ENCODE measurements around the gene CDH4.

CDH4 gene

DNA sequence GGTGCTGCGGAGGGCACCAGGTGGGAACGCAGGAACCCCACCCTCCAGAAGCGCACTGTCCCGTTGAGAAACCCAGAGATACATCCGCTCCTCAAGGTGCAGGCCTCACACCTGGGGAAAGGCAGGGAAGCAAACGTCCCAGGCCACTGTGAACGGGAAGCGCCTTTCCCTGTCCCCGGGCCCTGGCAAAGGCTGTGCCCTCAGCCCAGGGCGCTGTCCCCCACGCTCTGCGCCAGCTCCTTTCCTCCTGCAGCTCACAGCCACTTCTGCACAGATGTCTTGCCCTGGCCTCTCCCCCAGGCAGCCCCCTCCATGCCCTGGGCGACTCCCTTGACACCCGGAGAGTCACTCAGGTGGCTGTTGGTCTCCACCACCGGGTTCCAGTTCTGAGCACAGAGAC lies 609.8 kb downstream of the CDH4 start:
- DNase-seq (ENCODE audit: low read depth): no peak

DNA sequence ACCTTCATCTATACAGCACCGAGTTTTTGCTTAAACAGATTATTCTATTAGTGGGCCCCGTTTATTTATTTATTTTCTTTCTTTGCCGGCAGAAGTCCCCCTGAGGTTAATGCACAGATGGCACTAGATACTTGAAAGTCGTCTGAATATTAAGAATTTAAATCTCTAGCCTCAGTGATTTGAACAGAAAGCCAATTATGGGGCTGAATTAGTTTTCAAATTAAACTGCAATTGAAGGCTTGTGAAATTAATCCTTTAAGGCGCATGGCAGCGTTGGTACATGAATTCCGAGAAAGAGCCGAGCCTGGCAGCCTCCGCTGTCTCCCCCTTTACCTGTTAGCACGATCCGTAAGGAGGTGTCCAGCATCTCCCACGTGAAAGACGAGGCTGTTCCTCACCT lies 610.8 kb downstream of the CDH4 start:
- no peak for DNase-seq (ENCODE audit: low read depth)

DNA sequence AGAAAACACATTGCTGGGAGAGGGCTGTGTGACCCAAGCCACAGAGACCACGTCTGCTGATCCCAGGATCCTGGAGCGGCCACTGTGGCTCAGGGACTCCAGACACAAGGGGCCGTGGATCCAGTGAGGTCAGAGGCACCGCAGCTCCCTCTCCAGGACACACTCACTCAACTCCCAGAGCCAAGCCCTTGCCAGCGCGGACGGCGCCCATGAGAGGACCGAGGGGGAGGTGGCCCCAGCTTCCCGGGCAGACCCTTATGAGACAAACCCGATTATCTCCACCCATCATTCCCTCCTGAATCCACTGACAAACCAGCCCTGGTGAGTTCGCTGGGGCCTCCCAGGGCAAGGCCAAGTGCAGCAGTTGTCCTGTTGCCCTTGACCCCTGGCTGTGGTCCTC lies 612.4 kb downstream of the CDH4 start:
- no peak for DNase-seq (ENCODE audit: low read depth)

DNA sequence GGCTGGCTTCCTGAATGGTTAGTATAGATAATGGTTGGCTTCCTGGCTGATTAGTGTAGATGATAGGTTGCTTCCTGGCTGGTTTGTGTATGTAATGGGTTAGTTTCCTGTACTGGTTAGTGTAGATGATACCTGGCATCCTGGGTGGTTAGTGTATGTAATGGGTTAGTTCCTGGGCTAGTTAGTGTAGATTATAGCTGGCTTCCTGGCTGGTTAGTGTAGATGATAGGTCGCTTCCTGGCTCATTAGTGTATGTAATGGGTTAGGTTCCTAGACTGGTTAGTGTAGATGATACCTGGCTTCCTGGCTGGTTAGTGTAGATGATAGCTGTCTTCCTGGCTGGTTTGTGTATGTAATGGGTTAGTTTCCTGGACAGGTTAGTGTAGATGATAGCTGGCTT lies 613.3 kb downstream of the CDH4 start:
- DNase-seq (ENCODE audit: low read depth): no peak

DNA sequence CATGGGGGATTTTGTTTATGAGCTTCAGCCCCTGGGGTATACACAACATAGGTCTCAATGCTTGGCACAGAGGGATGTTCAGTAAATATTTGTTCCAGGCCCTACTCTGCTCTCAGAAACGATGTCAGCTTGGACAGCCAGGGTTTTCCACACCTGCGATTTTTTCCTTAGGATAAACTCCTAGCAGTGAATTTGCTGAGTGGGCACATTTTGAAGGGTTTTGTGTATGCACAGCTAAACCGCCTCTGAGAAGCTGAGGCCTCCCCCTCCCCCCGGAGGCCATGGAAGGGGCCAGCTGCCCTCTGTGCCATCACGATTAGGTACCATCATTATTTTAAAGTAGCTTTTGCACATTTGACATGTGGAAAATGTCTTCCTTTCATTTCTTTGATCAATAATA lies 614.1 kb downstream of the CDH4 start:
- DNase-seq (ENCODE audit: low read depth): no peak

- DNase-seq (ENCODE audit: low read depth): no peak
Observed at GRCh38 chr20:61868006-61868405, 615.9 kb downstream of the CDH4 start.

- DNase-seq (ENCODE audit: low read depth): no peak
Observed at GRCh38 chr20:61868466-61869090, 616.5 kb downstream of the CDH4 start.

GRCh38 chr20:61869750-61870507 lies 617.9 kb downstream of the CDH4 start:
- DNase-seq (ENCODE audit: low read depth): no peak

DNA sequence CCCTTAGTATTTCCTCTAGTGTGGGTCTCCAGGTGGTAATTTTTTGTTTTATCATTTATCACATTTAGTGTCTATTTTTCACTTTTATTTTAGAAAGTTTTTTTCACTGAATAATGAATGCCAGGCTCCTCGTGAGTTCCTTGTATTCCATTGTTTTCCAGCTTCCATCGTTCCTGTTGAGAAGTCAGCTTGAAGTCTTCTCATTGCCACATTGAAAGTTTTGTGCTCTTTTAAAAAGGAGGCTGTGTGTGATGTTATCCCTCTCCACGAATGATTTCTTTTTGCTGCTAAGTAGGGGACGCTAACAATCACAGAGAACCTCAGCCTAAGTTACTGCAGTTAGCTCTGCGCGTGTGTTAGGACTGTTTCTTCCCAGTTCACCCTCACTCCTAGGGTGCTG lies 619.1 kb downstream of the CDH4 start:
- DNase-seq (ENCODE audit: low read depth): no peak

GRCh38 chr20:61871913-61872312 lies 619.9 kb downstream of the CDH4 start:
- DNase-seq (ENCODE audit: low read depth): no peak

DNA sequence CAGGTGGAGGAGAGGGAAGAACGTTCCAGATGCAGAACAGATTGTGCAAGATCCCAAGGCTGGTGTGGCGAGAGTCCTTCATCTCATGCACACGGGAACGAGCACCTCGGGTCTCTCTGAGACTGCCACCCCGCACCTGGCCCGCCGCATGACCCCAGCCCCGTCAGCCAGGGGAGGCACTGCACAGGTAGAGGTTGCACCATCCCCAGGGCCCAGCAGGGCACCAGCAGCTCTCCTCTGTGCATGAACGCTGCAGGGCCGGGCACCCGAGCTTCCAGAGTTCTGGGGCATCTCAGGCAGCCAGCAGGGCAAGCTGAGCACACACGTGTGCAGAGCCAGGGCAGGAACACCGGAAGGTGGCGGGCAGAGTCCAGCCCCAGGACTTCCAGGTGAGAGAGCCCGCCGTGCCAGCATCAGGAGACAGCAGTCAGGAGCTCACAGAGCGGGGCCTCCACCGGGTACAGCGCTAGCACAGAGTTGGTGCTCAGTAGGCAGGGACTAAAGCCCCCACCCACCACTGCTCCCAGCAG lies 620.4 kb downstream of the CDH4 start:
- DNase-seq (ENCODE audit: low read depth): no peak

- DNase-seq (ENCODE audit: low read depth): no peak
Observed at GRCh38 chr20:61873651-61874420, 621.8 kb downstream of the CDH4 start.

DNA sequence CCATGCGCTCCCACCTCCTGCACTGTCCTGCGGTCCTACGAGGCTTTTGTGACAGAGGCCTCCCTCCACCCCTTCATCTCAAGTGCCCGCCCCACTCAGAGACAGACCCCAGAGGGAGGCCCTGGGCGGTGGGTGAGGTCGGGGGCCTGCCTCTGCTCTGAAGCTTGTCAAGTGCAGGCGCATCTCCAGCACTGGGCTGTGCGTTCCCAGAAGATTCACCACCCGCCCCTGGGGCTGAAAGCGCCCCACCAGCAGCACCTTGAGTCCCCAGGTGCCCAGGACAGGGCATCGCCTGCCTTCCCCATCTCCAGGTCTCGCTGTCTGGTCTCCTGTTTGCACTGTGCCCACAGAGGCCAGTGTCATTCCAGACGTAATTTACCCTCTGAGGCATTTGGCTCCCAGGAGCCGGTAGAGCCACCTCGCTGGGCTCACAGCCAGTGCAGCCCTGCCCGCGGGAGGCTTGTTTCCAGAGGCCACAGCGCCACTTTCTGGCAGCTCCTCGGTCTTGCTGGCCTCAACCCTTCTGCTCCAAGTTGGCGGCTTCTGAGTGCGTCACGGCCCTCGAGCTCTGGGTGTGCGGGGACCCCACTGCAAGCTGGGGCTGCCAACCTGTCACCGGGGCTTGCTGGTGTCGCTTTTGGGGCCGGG lies 622.5 kb downstream of the CDH4 start:
- DNase-seq (ENCODE audit: low read depth): no peak

- DNase-seq (ENCODE audit: low read depth): no peak
Observed at GRCh38 chr20:61875221-61875885, 623.3 kb downstream of the CDH4 start.

DNA sequence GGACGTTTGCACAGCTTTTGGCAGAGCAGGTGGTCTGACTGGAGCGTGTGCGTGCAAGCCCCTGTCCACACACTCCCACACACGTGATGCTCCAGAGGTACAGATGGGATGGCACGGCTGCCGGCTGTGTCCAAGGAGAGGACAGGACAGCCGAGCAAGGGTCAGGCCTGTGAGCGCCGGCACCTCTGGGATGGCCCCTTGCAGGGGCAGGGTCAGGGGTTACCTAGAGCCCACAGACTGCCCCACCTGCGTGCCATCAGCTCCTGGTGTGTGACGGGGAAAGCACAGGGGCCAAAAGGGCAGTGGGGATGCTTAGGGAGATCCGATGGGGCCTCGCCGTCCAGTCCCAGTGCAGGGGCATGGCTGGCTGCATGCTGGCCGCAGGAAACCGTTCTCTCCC lies 623.9 kb downstream of the CDH4 start:
- DNase-seq (ENCODE audit: low read depth): no peak

- no peak for DNase-seq (ENCODE audit: low read depth)
Observed at GRCh38 chr20:61876952-61877728, 625.1 kb downstream of the CDH4 start.

GRCh38 chr20:61877776-61878477 lies 625.9 kb downstream of the CDH4 start:
- DNase-seq (ENCODE audit: low read depth): no peak

DNA sequence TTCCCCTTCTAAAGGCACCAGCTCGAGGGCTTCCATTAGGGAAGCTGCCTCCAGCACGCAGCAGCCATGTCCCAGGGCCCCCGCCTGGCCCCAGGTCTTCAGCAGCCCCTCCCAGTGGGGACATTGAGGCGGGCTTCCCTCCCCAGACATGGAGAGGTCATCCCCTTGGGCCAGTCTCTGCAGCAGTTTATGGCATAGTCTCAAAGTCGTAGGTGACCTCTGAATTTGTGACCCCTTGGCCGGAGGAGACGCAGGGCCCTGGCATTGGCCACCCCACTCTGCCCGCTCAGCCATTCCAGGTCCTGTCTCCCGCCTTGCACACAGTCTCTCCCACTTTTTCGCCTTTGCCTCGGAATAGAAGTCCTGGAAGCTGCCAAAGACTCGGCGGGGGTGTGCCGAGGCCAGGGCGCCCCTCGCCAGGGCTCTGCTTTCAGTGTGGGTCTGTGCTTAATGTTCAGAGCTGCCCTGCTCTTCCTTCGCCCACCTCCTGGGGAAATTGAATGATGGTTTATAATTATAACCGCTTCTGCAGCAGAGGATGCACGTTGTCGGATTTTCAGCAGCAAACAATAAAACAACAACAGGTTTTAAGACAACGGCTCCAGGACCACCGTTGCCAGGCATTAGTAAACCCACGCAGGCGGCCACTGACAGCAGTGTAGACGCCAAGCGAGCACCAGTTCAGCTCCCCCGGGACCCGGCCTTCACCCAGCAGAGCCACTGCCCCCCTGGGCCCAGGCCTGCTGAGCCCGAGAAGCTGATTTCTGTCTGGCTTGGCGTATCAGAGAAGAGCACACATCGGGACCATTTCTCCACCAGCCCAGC lies 626.6 kb downstream of the CDH4 start:
- no peak for DNase-seq (ENCODE audit: low read depth)

DNA sequence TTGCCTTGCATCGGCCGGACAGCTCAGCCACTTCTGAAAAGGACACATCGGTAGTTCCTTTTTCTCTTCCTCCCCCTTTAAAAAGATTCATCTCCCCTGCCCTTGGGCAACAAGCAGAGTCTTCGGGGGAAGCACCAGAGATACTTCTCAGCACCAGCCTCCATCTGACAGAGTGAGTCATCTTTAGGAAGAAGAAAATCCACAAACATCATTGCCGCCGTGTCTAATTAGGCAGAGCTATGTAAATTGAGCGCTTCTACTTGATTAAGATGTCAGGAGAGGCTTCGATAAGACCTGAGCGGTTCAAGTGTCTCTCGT lies 627.2 kb downstream of the CDH4 start:
- DNase-seq (ENCODE audit: low read depth): no peak

DNA sequence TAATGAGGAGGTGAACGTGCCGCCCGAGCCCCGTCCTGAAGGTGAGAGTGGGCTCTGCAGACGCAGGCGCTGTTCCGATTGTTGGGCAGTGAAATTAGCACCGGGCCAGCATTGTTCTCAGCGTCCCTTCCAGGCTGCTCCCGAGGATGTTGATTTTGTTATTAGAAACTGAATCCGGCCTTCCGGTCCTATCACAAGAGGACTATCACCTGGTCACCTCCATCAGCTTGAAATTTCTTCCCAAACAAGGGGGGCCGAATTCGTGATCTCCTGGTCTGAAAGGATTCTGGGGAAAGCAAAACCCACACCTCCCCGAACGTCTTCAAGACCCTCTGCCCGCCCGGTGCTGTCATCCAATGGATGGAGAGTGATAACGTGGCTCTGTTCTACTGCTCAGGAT lies 627.6 kb downstream of the CDH4 start:
- DNase-seq (ENCODE audit: low read depth): no peak

Measured in activated T-cell treated with anti-CD3 and anti-CD28 coated beads for 48 hours (primary cell).